WTC11 (cell line): ENCODE results near the gene COX14.

Source experiments
- CBFB ChIP-seq: sonication (generic); formaldehyde crosslinking; IDR thresholded peaks from 2 replicates; pipeline ENCODE4 v1.8.1; 2022; ENCODE audit warnings: mild to moderate bottlenecking, low read depth, missing genetic modification reagents
- JAZF1 ChIP-seq: fragments of 250-450 bp; sonication (Bioruptor Pico); IDR thresholded peaks from 2 replicates; pipeline ENCODE4 v1.9.0; 2021; ENCODE audit warnings: moderate library complexity, mild to moderate bottlenecking, inconsistent platforms
- MYBL2 ChIP-seq: sonication (generic); formaldehyde crosslinking; IDR thresholded peaks from 2 replicates; pipeline ENCODE4 v1.8.1; 2023; ENCODE audit warnings: mild to moderate bottlenecking, moderate library complexity, missing genetic modification reagents
- NFE2L1 ChIP-seq: sonication (generic); formaldehyde crosslinking; IDR thresholded peaks from 2 replicates; pipeline ENCODE4 v1.8.1; 2023; ENCODE audit warnings: missing genetic modification reagents
- NFYB ChIP-seq: sonication (generic); formaldehyde crosslinking; conservative IDR thresholded peaks from 2 replicates; pipeline ENCODE4 v1.8.0; 2022; ENCODE audit warnings: low read depth, missing genetic modification reagents
- NR3C1 ChIP-seq: sonication (generic); formaldehyde crosslinking; conservative IDR thresholded peaks from 2 replicates; pipeline ENCODE4 v1.8.1; 2023; ENCODE audit warnings: low read depth, mild to moderate bottlenecking, missing genetic modification reagents
- SMAD4 ChIP-seq: sonication (generic); formaldehyde crosslinking; IDR thresholded peaks from 2 replicates; pipeline ENCODE4 v1.8.0; 2022; ENCODE audit warnings: mild to moderate bottlenecking, missing genetic modification reagents
- TCF7 ChIP-seq: sonication (generic); formaldehyde crosslinking; IDR thresholded peaks from 2 replicates; pipeline ENCODE4 v1.8.0; 2022; ENCODE audit warnings: mild to moderate bottlenecking, low read depth, missing genetic modification reagents, moderate library complexity
- TP53 ChIP-seq: sonication (generic); formaldehyde crosslinking; IDR thresholded peaks from 2 replicates; pipeline ENCODE4 v1.8.1; 2023; ENCODE audit warnings: mild to moderate bottlenecking, missing genetic modification reagents
- TF ChIP-seq, protein P1 (sequence below): fragments of 200-600 bp; IDR thresholded peaks from 2 replicates; pipeline ENCODE4 v1.8.0; 2022; ENCODE audit warnings: antibody characterized with exemption
- TF ChIP-seq, protein P2 (sequence below): sonication (generic); formaldehyde crosslinking; IDR thresholded peaks from 2 replicates; pipeline ENCODE4 v1.8.0; 2022; ENCODE audit warnings: mild to moderate bottlenecking, missing genetic modification reagents
- TF ChIP-seq, protein P3 (sequence below): sonication (generic); formaldehyde crosslinking; IDR thresholded peaks from 2 replicates; pipeline ENCODE4 v1.8.0; 2022; ENCODE audit warnings: mild to moderate bottlenecking, missing genetic modification reagents
- TF ChIP-seq, protein P4 (sequence below): sonication (generic); formaldehyde crosslinking; IDR thresholded peaks from 2 replicates; pipeline ENCODE4 v1.8.1; 2023; ENCODE audit warnings: mild to moderate bottlenecking, missing genetic modification reagents, moderate library complexity
- TF ChIP-seq, protein P5 (sequence below): sonication (generic); formaldehyde crosslinking; IDR thresholded peaks from 2 replicates; pipeline ENCODE4 v1.8.1; 2022; ENCODE audit warnings: mild to moderate bottlenecking, moderate library complexity, missing genetic modification reagents

DNA sequence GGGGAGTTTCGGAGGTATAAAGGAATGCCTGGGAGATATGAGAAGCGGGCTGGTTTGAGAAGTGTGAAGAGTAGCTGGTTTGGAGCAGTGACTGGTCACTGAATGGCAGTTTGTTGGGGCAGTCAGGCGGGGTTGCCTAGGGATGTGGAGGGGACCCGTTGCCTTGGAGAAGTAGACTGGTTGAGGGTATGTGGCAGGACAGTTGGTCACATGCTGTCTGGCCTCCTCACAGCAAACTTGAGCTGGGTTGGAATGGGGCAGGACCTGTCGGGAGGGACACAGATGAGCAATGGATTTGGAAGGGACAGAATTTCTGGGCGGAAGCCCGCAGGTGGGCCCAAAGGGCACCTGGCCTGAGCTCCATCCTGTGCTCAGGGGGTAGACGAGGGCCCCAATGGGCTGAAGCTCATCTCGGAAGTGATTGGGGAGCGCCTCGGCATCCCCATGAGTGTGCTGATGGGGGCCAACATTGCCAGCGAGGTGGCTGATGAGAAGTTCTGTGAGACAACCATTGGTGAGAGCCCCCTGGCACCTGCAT is 6.1 kb upstream of the COX14 start:
- no peak for TF ChIP-seq NFYB (CRISPR knock-in tag)
- TF ChIP-seq, protein P1, sequence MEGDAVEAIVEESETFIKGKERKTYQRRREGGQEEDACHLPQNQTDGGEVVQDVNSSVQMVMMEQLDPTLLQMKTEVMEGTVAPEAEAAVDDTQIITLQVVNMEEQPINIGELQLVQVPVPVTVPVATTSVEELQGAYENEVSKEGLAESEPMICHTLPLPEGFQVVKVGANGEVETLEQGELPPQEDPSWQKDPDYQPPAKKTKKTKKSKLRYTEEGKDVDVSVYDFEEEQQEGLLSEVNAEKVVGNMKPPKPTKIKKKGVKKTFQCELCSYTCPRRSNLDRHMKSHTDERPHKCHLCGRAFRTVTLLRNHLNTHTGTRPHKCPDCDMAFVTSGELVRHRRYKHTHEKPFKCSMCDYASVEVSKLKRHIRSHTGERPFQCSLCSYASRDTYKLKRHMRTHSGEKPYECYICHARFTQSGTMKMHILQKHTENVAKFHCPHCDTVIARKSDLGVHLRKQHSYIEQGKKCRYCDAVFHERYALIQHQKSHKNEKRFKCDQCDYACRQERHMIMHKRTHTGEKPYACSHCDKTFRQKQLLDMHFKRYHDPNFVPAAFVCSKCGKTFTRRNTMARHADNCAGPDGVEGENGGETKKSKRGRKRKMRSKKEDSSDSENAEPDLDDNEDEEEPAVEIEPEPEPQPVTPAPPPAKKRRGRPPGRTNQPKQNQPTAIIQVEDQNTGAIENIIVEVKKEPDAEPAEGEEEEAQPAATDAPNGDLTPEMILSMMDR: no peak
- no peak for TF ChIP-seq TP53 (CRISPR knock-in tag)
- TF ChIP-seq TCF7 (CRISPR knock-in tag): no peak
- no peak for TF ChIP-seq CBFB (CRISPR knock-in tag)
- TF ChIP-seq NR3C1: no peak
- TF ChIP-seq NFE2L1: no peak
- TF ChIP-seq, protein P2, sequence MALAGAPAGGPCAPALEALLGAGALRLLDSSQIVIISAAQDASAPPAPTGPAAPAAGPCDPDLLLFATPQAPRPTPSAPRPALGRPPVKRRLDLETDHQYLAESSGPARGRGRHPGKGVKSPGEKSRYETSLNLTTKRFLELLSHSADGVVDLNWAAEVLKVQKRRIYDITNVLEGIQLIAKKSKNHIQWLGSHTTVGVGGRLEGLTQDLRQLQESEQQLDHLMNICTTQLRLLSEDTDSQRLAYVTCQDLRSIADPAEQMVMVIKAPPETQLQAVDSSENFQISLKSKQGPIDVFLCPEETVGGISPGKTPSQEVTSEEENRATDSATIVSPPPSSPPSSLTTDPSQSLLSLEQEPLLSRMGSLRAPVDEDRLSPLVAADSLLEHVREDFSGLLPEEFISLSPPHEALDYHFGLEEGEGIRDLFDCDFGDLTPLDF: no peak
- TF ChIP-seq, protein P3, sequence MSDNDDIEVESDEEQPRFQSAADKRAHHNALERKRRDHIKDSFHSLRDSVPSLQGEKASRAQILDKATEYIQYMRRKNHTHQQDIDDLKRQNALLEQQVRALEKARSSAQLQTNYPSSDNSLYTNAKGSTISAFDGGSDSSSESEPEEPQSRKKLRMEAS: no peak
- no peak for TF ChIP-seq MYBL2 (CRISPR knock-in tag)
- TF ChIP-seq SMAD4 (CRISPR knock-in tag): no peak
- TF ChIP-seq, protein P4, sequence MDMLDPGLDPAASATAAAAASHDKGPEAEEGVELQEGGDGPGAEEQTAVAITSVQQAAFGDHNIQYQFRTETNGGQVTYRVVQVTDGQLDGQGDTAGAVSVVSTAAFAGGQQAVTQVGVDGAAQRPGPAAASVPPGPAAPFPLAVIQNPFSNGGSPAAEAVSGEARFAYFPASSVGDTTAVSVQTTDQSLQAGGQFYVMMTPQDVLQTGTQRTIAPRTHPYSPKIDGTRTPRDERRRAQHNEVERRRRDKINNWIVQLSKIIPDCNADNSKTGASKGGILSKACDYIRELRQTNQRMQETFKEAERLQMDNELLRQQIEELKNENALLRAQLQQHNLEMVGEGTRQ (CRISPR knock-in tag): no peak
- TF ChIP-seq JAZF1 (CRISPR knock-in tag): no peak
- TF ChIP-seq, protein P5, sequence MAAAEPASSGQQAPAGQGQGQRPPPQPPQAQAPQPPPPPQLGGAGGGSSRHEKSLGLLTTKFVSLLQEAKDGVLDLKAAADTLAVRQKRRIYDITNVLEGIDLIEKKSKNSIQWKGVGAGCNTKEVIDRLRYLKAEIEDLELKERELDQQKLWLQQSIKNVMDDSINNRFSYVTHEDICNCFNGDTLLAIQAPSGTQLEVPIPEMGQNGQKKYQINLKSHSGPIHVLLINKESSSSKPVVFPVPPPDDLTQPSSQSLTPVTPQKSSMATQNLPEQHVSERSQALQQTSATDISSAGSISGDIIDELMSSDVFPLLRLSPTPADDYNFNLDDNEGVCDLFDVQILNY: no peak
